Measurements from ENCODE around the gene ENTPD2.
A peak's percentile ranks its signal among the peaks of the same experiment; 100 is the strongest.
"Not testable (repeated sequence)": the region's sequence is repeated elsewhere in the genome, so short reads cannot be mapped to it uniquely, and the experiment has no call there.

ENTPD2 gene

DNA sequence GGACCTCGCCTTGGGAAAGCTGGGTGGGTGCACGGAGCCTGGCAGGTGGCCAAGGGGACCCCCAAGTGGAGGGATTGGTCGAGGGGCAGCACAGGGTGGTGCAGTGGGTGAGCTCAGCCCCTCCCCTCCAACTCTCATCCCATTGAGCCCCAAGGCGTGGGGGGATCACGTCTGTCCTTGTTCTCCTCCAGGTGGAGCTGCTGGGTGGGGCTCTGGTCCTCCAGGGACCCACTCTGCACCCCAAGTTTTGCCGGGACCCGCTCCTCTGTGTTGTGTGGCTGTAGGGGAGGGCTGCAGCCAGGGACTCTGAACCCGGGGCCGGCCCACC, 18.4 kb downstream of the ENTPD2 start:
- no peak overlapping the region for H3K4me3 ChIP-seq (ENCODE audit: low read length)

DNA sequence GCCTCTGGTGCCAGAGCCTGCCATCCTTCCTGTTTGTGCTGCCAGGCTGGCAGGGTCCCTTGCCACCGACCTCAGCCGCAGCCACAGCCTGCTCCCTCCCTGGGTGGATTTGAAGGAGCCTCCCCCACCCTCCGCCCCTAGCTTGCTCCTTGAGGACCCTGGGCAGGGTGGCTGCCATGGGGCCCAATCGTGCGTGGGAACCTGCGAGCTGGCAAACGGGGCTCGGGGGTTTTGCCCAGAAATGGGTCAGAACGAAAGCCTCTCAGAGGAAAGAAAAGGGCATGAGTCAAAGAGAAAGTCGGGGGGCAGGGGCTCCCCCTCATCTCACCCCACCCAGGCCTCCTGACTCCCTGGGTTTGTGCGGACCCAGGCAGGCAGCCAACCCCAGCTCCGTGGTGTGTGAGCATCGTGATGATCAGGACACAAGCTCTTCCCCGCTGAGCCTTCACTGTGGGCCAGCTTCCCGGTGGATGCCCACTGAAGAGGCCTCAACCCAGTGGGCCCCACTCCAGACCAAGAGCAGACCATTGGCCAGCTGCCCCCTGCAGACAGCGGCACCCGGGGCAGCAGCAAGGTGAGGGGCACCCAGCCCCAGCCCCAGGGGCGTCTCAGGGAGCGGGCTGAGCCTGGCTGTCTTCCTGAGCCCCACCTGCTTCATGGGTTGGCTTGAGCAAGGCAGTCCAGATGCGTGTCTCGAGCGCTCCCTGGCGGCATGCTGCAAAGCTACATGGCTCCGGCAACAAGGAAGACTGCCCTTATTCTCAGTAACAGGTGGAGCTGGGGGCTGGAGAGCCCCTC, 19.0 kb downstream of the ENTPD2 start:
- peak; percentile 78 for DNase-seq (ENCODE audit: low read depth, low spot score)
- 0 out of 2 replicates have a peak overlapping the region, but pooled peaks have one; percentile 5 for H3K4me3 ChIP-seq (ENCODE audit: low read length)

More for the DNA sequence above, 18.4 kb downstream of the ENTPD2 start:
- DNase-seq (ENCODE audit: low read depth, low spot score): no peak

DNA sequence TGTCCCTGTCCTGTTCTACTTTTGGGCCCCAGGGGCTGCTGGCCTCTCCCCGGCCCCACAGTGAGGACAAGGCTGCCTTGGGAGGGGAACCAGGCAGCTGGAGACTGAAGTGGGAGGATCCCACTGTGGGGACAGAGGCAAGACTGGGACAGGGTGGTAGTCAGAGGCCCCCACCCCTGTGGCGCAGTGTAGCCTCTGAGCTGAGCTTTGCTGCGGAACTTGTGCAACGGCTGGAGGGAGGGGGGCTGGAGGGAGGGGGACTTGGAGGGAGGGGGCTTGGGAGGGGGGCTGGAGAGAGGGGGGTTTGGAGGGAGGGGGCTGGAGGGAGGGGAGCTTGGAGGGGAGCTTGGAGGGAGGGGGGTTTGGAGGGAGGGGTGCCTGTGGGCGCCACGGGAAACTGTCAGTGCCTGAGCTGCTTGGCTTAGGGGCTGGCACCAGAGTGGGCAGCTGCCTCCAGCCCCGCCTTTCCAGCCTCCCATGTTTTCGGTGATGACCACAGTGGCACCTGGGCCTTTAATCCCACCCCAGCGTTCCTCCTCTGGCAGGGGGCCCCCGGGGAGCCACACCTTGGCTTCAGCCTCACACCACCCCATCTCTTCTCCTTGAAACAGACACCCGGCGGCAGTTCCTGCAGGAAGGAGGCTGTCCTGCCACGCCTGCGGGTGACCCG, 19.7 kb downstream of the ENTPD2 start:
- no peak for DNase-seq (ENCODE audit: low read depth, low spot score)
- H3K4me3 ChIP-seq (ENCODE audit: low read length): no peak overlapping the region

DNA sequence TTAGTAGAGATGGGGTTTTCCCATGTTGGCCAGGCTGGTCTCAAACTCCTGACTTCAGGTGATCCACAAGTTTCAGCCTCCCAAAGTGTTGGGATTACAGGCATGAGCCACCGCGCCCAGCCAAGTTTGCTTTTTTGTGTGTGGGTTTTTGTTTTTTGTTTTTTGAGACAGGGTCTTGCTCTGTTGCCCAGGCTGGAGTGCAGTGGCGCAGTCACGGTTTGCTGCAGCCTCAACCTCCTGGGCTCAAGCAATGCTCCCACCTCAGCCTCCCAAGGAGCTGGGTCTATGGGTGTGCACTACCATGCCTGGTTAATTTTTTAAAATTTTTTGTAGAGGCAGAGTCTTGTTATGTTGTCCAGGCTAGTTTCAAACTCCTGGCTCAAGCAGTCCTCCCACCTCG, 20.4 kb downstream of the ENTPD2 start:
- DNase-seq (ENCODE audit: low read depth, low spot score); H3K4me3 ChIP-seq (ENCODE audit: low read length): not testable (repeated sequence)

DNA sequence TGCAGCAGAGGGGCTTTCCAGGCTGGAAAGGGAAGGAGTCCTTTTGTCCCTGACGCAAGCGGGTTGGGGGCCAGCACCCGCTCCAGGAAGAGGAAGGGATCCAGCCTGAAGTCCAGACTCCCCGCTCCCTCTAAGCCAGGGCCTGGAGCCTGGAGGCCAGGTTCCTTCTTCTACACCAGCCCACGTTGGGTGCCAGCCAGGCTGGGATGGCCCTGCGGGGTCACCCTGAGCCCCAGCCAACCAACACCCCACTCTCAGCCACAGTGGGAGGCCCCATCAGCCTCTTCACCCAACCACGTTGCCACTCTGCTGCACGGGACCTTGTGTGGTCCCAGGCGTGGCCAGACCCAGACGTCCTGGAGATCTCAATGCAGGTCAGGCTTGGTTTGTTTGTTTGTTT, 21.0 kb downstream of the ENTPD2 start:
- DNase-seq (ENCODE audit: low read depth, low spot score): no peak
- no peak overlapping the region for H3K4me3 ChIP-seq (ENCODE audit: low read length)

DNA sequence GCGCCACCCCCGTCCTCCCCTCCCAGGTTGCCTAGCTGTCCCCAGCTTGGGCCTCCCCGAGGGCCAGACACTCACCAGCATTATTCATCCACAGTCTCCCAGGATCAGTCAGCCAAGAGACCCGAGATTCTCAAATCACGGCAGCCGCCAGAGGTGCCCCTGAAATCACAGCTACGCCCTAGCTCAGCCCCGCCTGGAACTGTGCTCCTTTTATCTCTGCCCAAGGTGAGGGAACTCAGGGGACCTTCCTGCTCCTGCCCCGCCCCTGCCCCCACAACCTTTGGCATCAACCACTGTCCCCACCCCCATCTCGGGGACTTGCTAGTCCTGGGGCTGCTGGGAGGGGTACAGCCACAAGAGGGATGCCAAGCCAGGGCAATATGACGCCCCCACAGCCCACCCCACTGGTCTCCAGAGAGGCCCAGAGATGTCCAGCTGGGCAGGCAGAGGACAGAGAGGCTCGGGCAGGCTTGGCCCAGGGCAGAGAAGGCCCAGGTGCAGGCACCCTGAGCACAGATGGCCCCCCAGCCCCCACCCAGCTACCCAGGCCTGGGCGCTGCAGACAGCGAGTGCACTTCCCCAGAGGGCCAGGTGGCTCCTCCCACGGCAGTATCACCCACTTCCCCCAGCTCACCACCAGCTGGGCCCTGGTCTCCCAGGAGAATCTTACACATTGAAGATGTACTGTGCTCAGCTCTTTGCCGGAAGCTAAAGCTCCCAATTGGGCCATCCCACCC, 21.8 kb downstream of the ENTPD2 start, which contains the start of gene FUT7:
FUT7 (minus strand) TSS at position 185 of the 737 bp plus-strand sequence; CDS start at position 88, 97 bp downstream.
- DNase-seq (ENCODE audit: low read depth, low spot score): no peak
- H3K4me3 ChIP-seq (ENCODE audit: low read length): no peak within 1 kb of the TSS

DNA sequence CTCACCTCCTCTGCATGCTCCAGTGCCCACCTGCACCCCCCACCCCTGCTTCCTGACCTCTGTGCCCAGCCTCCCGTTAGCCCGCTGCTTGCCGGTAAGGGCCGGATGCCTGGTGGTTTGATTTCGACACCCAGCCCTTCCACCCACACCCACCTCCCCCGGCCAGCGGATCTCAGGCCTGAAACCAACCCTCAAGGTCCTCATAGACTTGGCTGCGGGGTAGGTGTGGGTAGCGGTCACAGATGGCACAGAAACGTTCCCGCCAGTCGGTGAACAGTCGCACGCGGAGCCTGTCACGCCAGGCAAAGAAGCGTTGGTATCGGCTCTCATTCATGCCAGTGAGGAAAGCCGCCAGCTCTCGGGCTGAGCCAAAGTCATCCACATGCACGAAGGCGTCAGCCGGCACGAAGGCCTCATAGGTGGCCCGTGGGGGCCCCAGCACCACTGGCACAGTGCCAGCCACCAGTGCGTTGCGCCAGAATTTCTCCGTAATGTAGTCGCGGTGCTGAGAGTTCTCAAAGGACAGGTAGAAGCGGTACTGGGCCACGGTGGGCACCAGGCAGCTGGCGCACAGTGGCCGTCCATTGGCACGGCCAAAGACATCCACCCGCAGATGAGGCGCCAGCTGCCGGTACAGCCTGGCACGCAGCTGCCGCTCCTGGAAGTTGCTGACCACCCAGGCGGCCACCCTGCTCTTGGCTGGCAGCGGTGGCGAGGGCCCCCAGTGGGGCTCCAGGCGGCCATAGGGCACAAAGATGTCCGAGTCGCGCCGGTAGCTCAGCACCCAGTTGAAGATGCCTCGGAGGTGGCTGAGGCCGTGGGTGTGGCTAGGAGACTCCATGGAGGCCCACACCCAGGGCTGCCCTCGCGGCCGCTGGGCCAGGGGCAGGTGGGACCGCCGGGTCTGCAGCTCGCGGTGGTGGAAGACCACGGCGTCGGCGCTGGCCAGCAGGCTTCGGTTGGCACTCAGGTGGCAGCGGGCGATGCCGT, 23.0 kb downstream of the ENTPD2 start:
- no peak for DNase-seq (ENCODE audit: low read depth, low spot score)
- H3K4me3 ChIP-seq (ENCODE audit: low read length): no peak overlapping the region

DNA sequence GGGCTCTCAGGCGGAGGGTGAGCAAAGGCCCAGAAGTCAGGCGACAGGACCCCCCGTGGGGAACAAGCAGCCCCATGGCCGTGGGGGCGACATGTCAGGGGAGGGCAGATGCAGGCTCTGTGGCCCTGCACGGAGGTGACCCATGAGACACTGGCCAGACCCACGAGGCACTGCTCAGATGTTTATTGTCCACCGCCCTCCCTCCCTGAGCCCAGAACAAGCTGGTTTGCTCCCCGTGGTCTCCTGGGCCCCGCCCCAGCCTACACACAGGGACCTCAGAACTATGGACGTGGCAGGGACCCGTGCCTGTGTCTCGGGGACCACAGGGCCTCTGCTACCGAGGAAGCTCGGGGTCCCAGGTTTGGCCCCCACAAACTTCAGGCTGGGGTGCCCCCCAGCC, 23.9 kb downstream of the ENTPD2 start:
- no peak for DNase-seq (ENCODE audit: low read depth, low spot score)
- H3K4me3 ChIP-seq (ENCODE audit: low read length): no peak overlapping the region

DNA sequence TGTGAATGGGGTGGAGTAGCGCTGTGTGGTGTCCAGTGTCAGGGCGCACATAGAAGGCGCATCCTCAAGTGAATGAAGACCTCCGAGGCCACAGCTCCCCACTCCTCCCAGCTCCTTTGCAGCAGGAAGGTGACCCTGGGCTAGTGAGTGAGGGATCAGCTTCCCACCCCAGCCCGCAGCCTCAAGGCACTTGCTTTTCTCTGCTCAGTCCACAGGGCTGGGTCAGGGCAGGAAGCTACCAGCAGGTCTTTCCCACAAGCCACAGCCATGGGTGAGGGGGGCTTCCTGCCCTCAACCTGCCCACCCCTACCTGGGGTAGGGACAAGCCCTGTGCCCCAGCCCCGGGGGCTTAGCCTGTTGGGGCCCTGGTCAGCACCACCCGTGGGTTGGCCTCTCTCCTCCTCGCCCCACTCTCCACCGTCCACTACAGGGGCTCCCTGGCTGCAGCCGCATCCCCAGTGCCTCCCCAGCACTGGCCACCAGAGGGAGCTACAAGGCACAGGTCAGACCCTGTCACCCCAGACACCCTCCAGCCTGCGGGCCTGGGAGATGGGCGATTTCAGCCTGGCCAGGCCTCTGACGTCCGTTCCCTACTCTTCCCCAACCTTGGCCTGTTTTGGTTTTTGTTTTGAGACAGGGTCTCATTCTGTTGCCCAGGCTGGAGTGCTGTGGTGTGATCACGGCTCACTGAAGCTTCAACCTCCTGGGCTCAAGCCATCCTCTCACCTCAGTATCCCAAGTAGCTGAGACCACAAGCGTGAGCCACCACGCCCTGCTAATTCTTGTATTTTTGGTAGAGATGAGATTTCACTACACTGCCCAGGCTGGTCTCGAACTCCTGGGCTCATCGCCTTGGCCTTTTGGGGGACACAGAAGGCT, 24.6 kb downstream of the ENTPD2 start:
- DNase-seq (ENCODE audit: low read depth, low spot score): no peak
- peak overlapping the region; percentile 49; the same call in 1 of the 2 replicates for H3K4me3 ChIP-seq (ENCODE audit: low read length)

DNA sequence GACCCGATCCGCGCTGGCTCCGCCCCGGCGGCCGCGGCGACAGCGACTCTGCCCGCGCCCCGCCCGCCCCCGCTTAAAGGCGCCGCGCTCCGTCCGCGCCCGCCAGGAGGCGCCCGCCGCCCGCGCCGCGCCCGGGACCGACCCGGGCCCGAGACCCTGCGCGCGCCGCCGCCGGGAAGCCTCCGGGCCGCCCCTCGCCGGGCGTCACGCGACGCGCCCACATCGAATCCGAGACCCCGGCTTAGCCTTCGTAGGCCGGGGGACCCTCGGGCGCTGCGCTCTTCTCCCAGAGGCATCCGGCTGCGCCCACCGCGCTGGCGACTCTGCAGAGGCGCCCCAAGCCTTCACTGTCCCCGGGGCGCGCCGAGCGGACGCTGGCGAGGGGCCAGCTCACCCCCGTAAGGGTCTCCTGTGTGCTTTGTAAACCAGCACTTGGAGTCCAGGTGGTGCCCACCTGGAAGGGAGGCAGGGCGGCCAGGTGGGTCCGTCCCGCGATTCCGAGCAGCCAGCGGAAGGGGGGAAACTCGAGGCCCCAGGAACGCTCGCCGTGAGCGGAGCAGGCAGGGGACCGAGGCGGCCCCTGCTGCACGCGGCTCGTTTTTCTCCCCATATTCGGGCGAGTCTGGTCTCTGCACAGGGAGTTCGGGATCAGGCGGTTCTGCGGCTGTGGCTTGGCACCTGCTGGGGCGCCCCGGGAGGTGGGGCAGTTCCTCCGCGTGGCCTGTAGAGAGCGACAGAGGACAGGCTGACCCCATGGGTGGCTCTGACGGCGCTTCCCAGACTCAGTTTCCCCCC, 25.4 kb downstream of the ENTPD2 start:
- no peak for DNase-seq (ENCODE audit: low read depth, low spot score)
- peak overlapping the region; percentile 49 for H3K4me3 ChIP-seq (ENCODE audit: low read length)

DNA sequence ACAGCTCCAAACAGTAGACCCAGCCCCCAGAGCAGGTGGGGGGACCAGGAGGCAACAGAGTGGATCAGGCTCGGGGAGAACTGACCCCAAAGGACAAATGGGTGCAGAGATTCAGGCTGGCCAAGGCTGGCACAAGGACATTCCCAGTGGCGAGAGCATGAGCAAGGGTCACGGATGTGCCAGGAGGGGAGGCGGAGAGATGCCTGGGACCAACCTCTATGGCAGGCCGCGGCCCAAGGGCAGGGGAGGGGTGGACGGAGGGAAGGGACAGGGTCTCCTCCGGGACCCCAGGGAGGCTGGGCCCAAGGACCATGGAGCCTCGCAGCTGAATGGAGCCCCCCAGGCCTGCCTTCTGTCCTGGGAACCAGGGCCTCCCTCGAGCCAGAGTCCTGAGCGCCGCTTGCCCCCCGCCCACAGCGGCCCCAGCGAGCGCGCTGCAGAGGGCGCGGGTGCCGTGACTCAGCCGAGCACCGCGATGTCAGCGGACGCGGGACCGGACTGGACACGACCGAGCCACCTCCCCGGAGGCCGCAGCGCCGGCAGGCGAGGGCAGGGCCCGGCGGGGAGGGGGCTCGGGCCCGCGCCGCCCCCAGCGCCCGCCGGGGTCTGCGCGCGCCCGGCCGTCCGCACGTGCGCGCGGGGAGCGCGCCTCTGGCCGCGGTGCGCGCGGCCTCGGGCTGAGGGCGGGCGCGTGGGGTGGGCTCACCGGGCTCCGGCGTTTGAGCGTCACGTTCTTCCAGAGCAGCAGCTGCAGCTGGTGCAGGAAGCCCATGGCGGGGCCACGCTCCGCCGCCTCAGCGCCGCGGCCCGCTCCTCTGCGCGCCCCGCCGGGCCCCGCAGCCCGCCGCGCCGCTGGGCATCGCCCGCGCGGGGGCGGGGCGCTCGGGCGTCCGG, 26.2 kb downstream of the ENTPD2 start, which contains the start of gene ABCA2:
ABCA2 (minus strand) TSS at position 869 of the 894 bp plus-strand sequence; CDS start at position 772, 97 bp downstream.
- peak within 1 kb of the TSS; percentile 49 for H3K4me3 ChIP-seq (ENCODE audit: low read length)
- DNase-seq (ENCODE audit: low read depth, low spot score): no peak

DNA sequence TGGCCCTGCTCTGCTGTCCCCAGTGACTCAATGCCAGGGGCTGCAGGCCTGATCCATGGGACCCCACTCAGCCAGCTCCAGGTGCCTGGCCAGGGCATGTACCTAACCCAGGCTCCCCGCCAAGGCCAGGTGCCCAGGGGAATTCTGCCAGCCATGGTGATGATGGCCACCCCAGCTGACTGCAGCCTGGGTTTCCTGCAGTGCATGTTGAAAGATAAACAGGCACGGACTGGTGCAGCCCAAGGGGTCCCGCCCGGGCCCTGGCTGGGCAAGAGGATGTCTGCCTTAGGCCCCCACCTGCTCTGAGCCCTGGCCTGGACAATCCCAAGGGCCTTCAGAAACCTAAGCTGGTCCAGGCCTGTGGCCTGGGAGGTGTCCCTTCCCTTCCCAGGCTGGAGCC, 27.0 kb downstream of the ENTPD2 start:
- no peak for DNase-seq (ENCODE audit: low read depth, low spot score)
- no peak overlapping the region for H3K4me3 ChIP-seq (ENCODE audit: low read length)

DNA sequence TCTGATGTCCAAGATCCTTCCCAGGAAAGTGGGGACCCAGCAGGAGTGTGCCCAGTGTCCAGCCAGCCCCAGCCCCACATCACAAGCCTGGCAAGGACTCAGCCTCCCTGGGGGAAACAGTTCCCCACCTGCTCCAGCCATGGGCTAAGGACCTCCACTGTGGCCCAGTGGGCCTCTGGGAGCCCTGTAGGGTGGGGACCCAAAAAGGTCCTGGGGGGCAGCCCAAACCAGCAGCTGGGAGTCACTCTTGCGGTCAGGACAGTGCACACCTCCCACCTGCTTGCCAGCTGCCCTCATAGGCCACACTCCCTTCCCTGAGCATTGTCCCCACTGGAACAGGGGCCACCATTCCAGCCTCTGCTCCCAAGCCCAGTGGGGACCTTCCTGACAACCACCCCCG, 27.5 kb downstream of the ENTPD2 start:
- H3K4me3 ChIP-seq (ENCODE audit: low read length): no peak overlapping the region

DNA sequence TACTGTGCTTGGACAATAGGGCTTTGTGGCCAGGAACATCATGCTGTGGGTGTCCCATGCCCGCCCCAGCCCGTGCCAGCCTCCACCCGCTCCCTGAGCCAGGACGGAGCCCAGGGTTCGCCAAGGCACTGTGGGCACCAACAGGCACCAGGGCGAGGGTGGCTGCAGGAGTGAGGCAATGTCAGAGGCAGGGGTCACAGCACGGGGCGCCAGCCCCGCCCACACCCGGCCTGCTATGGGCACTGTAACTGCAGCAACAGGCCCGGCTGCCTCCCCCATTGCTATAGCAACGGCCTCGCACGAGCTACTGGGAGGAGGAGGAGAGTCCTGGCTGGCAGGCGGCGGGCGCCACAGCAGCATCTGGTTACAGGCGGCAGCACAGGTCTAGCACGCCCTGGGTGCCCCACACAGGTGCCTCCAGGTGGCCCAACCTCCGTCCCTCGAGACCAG, 28.3 kb downstream of the ENTPD2 start:
- H3K4me3 ChIP-seq (ENCODE audit: low read length): no peak overlapping the region
- DNase-seq (ENCODE audit: low read depth, low spot score): no peak

More for the DNA sequence above, 27.5 kb downstream of the ENTPD2 start:
- DNase-seq (ENCODE audit: low read depth, low spot score): no peak

DNA sequence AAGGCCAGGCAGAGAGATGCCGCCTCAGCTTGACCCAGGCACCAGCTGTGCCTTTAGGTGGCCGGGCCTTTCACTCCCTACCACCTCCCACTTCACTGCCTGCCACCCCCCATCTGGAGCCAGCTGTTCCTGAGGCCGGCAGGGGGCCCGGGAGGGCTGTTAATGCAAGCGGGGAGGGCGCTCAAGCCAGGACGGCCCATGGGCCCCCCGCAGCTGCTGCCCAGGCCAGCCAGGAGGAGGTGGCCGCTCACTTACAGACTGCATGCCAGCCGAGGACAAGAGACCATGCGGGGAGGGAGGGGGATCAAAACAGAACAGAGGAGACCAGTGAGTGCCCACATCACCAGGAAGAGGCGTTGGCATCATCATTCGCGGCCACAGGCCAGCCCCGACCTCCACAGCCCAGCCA, 30.3 kb downstream of the ENTPD2 start:
- H3K4me3 ChIP-seq (ENCODE audit: low read length): no peak overlapping the region
- DNase-seq (ENCODE audit: low read depth, low spot score): no peak

DNA sequence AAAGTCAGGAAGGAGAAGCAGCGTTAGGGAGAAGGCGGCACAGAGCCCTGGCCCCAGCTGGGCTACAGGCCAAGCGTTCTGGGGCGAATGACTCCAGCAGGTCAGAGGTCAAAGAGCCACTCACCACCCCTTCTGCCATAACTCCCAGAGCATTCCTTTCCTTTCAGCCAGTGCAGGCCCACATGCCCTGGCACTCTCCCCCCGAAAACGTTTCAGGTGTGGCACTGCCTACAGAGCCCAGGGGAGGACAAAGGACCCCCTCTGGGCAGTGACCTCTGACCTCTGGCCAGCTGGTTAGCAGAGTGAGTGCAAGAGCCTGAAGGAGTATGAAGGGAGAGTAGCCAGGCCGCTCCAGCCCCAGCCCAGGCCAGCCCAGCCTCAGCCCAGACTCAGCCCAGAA, 30.7 kb downstream of the ENTPD2 start:
- no peak overlapping the region for H3K4me3 ChIP-seq (ENCODE audit: low read length)
- DNase-seq (ENCODE audit: low read depth, low spot score): no peak
